HTERT RPE-1 (cell line): ENCODE data around the gene JAKMIP1.

ENCODE experiments used
- in situ Hi-C: fragments of 300-500 bp; cut with MboI; formaldehyde crosslinking; loops from 4 replicates; pipeline ENCODE4 v1.14.3; 2020; ENCODE audit warnings: low sequenced_read_pairs

The JAKMIP1 gene

GRCh38 chr4:6200011-6200921 lies at the start of gene JAKMIP1:
Gene JAKMIP1, minus strand, starts transcription at chr4:6200549. Its CDS starts 87,699 bp downstream, at chr4:6112850.
- in situ Hi-C loops = no loop called here

- in situ Hi-C loops = no loop called here
These were observed 48.0 kb upstream of the JAKMIP1 start for GRCh38 chr4:6248394-6248793.

- in situ Hi-C loops = no loop called here
These were observed 45.9 kb upstream of the JAKMIP1 start for GRCh38 chr4:6246170-6246634.

- in situ Hi-C loops = no loop called here
These were observed 45.2 kb upstream of the JAKMIP1 start for GRCh38 chr4:6245246-6246169.

GRCh38 chr4:6242271-6243029 lies 42.1 kb upstream of the JAKMIP1 start:
- in situ Hi-C loops = no loop called here

GRCh38 chr4:6241062-6241845 lies 40.9 kb upstream of the JAKMIP1 start:
- in situ Hi-C loops = no loop called here

GRCh38 chr4:6239968-6240367 lies 39.6 kb upstream of the JAKMIP1 start:
- in situ Hi-C loops = no loop called here

- in situ Hi-C loops = no loop called here
These were observed 39.1 kb upstream of the JAKMIP1 start for GRCh38 chr4:6239486-6239885.

GRCh38 chr4:6236816-6237390 lies 36.6 kb upstream of the JAKMIP1 start:
- in situ Hi-C loops = no loop called here

- in situ Hi-C loops = no loop called here
These were observed 35.7 kb upstream of the JAKMIP1 start for GRCh38 chr4:6235901-6236640.

- in situ Hi-C loops = no loop called here
These were observed 34.7 kb upstream of the JAKMIP1 start for GRCh38 chr4:6235012-6235411.

GRCh38 chr4:6233929-6234328 lies 33.6 kb upstream of the JAKMIP1 start:
- in situ Hi-C loops = no loop called here

- in situ Hi-C loops = no loop called here
These were observed 32.8 kb upstream of the JAKMIP1 start for GRCh38 chr4:6232836-6233785.

GRCh38 chr4:6231663-6232165 lies 31.4 kb upstream of the JAKMIP1 start:
- in situ Hi-C loops = no loop called here

- in situ Hi-C loops = no loop called here
These were observed 30.7 kb upstream of the JAKMIP1 start for GRCh38 chr4:6230827-6231662.

- in situ Hi-C loops = no loop called here
These were observed 30.1 kb upstream of the JAKMIP1 start for GRCh38 chr4:6230502-6230785.
